GM19372 (cell line): Measurements from ENCODE around the gene LRRC28.
A peak's percentile ranks its signal among the peaks of the same experiment; 100 is the strongest.

Source experiments
- ATAC-seq: cut with Tn5 transposase; IDR thresholded peaks from one replicate; pipeline ENCODE4 v1.9.1; 2021; ENCODE audit warnings: mild to moderate bottlenecking, low read depth, moderate library complexity; ENCODE audit not compliant: unreplicated experiment

Gene LRRC28

GRCh38 chr15:99335508-99335907, 84.2 kb downstream of the LRRC28 start:
- no peak for ATAC-seq

- ATAC-seq, result no peak
Observed at GRCh38 chr15:99336794-99337193, 85.5 kb downstream of the LRRC28 start.

- no peak for ATAC-seq
Observed at GRCh38 chr15:99340347-99340746, 89.1 kb downstream of the LRRC28 start.

GRCh38 chr15:99341786-99342185, 90.5 kb downstream of the LRRC28 start:
- ATAC-seq, result no peak

GRCh38 chr15:99343208-99343607, 91.9 kb downstream of the LRRC28 start:
- ATAC-seq, result no peak

- ATAC-seq, result no peak
Observed at GRCh38 chr15:99343881-99344551, 92.7 kb downstream of the LRRC28 start.

GRCh38 chr15:99344639-99345038, 93.4 kb downstream of the LRRC28 start:
- no peak for ATAC-seq

GRCh38 chr15:99345242-99345641, 94.0 kb downstream of the LRRC28 start:
- ATAC-seq, result no peak

- no peak for ATAC-seq
Observed at GRCh38 chr15:99345832-99346462, 94.7 kb downstream of the LRRC28 start.

GRCh38 chr15:99347574-99347973, 96.3 kb downstream of the LRRC28 start:
- ATAC-seq, result no peak

- no peak for ATAC-seq
Observed at GRCh38 chr15:99348412-99348811, 97.1 kb downstream of the LRRC28 start.

- no peak for ATAC-seq
Observed at GRCh38 chr15:99350408-99350807, 99.1 kb downstream of the LRRC28 start.

- no peak for ATAC-seq
Observed at GRCh38 chr15:99359769-99360168, 108.5 kb downstream of the LRRC28 start.

GRCh38 chr15:99361545-99362185, 110.4 kb downstream of the LRRC28 start:
- ATAC-seq, result no peak

- ATAC-seq, result peak; percentile 76
Observed at GRCh38 chr15:99365242-99365641, 114.0 kb downstream of the LRRC28 start.

- no peak for ATAC-seq
Observed at GRCh38 chr15:99366013-99366412, 114.7 kb downstream of the LRRC28 start.

GRCh38 chr15:99368743-99369142, 117.5 kb downstream of the LRRC28 start:
- ATAC-seq, result no peak

GRCh38 chr15:99369196-99369595, 117.9 kb downstream of the LRRC28 start:
- no peak for ATAC-seq

- ATAC-seq, result peak; percentile 71
Observed at GRCh38 chr15:99371180-99372103, 120.2 kb downstream of the LRRC28 start.

- ATAC-seq, result no peak
Observed at GRCh38 chr15:99385005-99385669, 133.9 kb downstream of the LRRC28 start.
